Epithelial cell of esophagus (primary cell): ENCODE data around the gene AGPAT2.

ENCODE experiments used
- DNase-seq: peaks from one replicate; pipeline ENCODE4 v3.0.0; 2010; ENCODE audit warnings: low read depth
- H3K4me3 ChIP-seq: 2 replicates; pipeline ENCODE4 v1.5.1; 2011; ENCODE audit warnings: mild to moderate bottlenecking, low read length, control low read depth
- CTCF ChIP-seq: IDR thresholded peaks from 2 replicates; pipeline ENCODE4 v1.5.1; 2011; ENCODE audit warnings: low read depth, mild to moderate bottlenecking, low read length, control low read depth, inconsistent platforms; ENCODE audit not compliant: insufficient read depth; ENCODE audit errors: missing control alignments

The AGPAT2 gene

GRCh38 chr9:136676920-136677686, 10.2 kb downstream of the AGPAT2 start:
- DNase-seq, result no peak
- no peak overlapping the region for H3K4me3 ChIP-seq
- no peak for TF ChIP-seq CTCF

- no peak for DNase-seq
- no peak overlapping the region for H3K4me3 ChIP-seq
- TF ChIP-seq CTCF, result no peak
Observed at GRCh38 chr9:136676297-136676794, 10.9 kb downstream of the AGPAT2 start.

- H3K4me3 ChIP-seq, result no peak overlapping the region
- no peak for DNase-seq
- no peak for TF ChIP-seq CTCF
Observed at GRCh38 chr9:136675477-136676296, 11.6 kb downstream of the AGPAT2 start.

GRCh38 chr9:136674786-136675349, 12.4 kb downstream of the AGPAT2 start:
- TF ChIP-seq CTCF, result no peak
- no peak overlapping the region for H3K4me3 ChIP-seq
- DNase-seq, result no peak

- no peak for DNase-seq
- TF ChIP-seq CTCF, result no peak
- no peak overlapping the region for H3K4me3 ChIP-seq
Observed at GRCh38 chr9:136673975-136674785, 13.1 kb downstream of the AGPAT2 start.
